GM23338 (cell line): ENCODE measurements around the gene LUC7L. TPM values are rescaled to one million over a fixed set of nuclear protein-coding genes. Genes with fewer than 3 reads are reported as not detected.

ENCODE experiments used
- ATAC-seq: fragments of 200-7000 bp; cut with Tn5 transposase; 3 replicates; pipeline ENCODE4 v1.9.1; 2020
- DNase-seq: peaks from one replicate; pipeline ENCODE4 v3.0.0-alpha.2; 2015; ENCODE audit warnings: low spot score
- H2AFZ ChIP-seq: fragments of 200-600 bp; sonication (generic); 2 replicates; pipeline ENCODE4 v1.8.0; 2016; ENCODE audit warnings: antibody characterized with exemption, mild to moderate bottlenecking, moderate library complexity
- H3F3A ChIP-seq: fragments of 200-600 bp; sonication (generic); replicated peaks from 2 replicates; pipeline ENCODE4 v1.8.0; 2017; ENCODE audit warnings: antibody characterized with exemption, mixed run types, low read depth
- H3K27ac ChIP-seq: fragments of 200-600 bp; sonication (generic); 2 replicates; pipeline ENCODE4 v1.6.1; 2016; ENCODE audit warnings: low read depth
- H3K27me3 ChIP-seq: fragments of 200-600 bp; sonication (generic); 2 replicates; pipeline ENCODE4 v1.8.0; 2016; ENCODE audit warnings: mild to moderate bottlenecking, mixed run types, moderate library complexity; ENCODE audit not compliant: insufficient read depth
- H3K36me3 ChIP-seq: fragments of 200-600 bp; sonication (generic); 2 replicates; pipeline ENCODE4 v1.8.0; 2016; ENCODE audit warnings: mild to moderate bottlenecking; ENCODE audit not compliant: insufficient read depth
- H3K4me1 ChIP-seq: fragments of 200-600 bp; sonication (generic); 2 replicates; pipeline ENCODE4 v1.8.0; 2016; ENCODE audit warnings: mild to moderate bottlenecking, moderate library complexity; ENCODE audit not compliant: insufficient read depth
- H3K4me2 ChIP-seq: fragments of 200-600 bp; sonication (generic); 2 replicates; pipeline ENCODE4 v1.7.1; 2017; ENCODE audit warnings: mixed run types
- H3K4me3 ChIP-seq: fragments of 200-600 bp; sonication (generic); 2 replicates; pipeline ENCODE4 v1.6.1; 2016; ENCODE audit warnings: mixed run types
- H3K79me2 ChIP-seq: fragments of 200-600 bp; sonication (generic); replicated peaks from 2 replicates; pipeline ENCODE4 v1.8.0; 2017; ENCODE audit warnings: mild to moderate bottlenecking; ENCODE audit not compliant: insufficient read depth
- H3K9me2 ChIP-seq: fragments of 200-600 bp; sonication (generic); 2 replicates; pipeline ENCODE4 v1.8.0; 2017; ENCODE audit not compliant: insufficient read depth
- H4K20me1 ChIP-seq: fragments of 200-600 bp; sonication (generic); replicated peaks from 2 replicates; pipeline ENCODE4 v1.8.0; 2017; ENCODE audit warnings: mild to moderate bottlenecking; ENCODE audit not compliant: insufficient read depth
- H3K27ac Mint-ChIP-seq: 2 replicates; pipeline ENCODE4 v1.8.0; 2020; ENCODE audit warnings: inconsistent platforms, mild to moderate bottlenecking, moderate library complexity, mixed read lengths
- H3K27me3 Mint-ChIP-seq: 3 replicates; pipeline ENCODE4 v1.8.0; 2022; ENCODE audit warnings: low read depth, mild to moderate bottlenecking, moderate library complexity, mixed read lengths, inconsistent platforms; ENCODE audit not compliant: insufficient read depth, poor library complexity
- H3K36me3 Mint-ChIP-seq: 3 replicates; pipeline ENCODE4 v1.8.0; 2021; ENCODE audit warnings: low read depth, mild to moderate bottlenecking, inconsistent platforms, moderate library complexity, mixed read lengths
- H3K4me1 Mint-ChIP-seq: 3 replicates; pipeline ENCODE4 v1.8.0; 2020; ENCODE audit warnings: mild to moderate bottlenecking, inconsistent platforms, mixed read lengths
- H3K4me3 Mint-ChIP-seq: 3 replicates; pipeline ENCODE4 v1.8.0; 2021; ENCODE audit warnings: moderate library complexity, mild to moderate bottlenecking, inconsistent platforms, mixed read lengths
- H3K9me3 Mint-ChIP-seq: 3 replicates; pipeline ENCODE4 v1.8.0; 2020; ENCODE audit warnings: moderate library complexity, mild to moderate bottlenecking, inconsistent platforms, mixed read lengths
- CREB1 ChIP-seq: fragments of 250-450 bp; sonication (Bioruptor Pico); IDR thresholded peaks from 2 replicates; pipeline ENCODE4 v1.5.0; 2020; ENCODE audit warnings: low read depth, mild to moderate bottlenecking, moderate library complexity
- CTCF ChIP-seq, 2 experiments: fragments of 200-600 bp in 1 of 2; sonication (generic) in 1 of 2; conservative IDR thresholded peaks; 2 replicates each; pipeline versions ENCODE4 v1.5.1 to v1.6.1; 2016 to 2017; ENCODE audit warnings: antibody characterized with exemption in 2 of 2, low read depth in 2 of 2, mild to moderate bottlenecking in 2 of 2, moderate library complexity in 1 of 2
- EZH2 ChIP-seq: fragments of 200-600 bp; sonication (generic); IDR thresholded peaks from one replicate; pipeline ENCODE4 v1.8.0; 2017; ENCODE audit warnings: antibody characterized with exemption, mild to moderate bottlenecking, low read depth; ENCODE audit not compliant: unreplicated experiment
- EZH2phosphoT487 ChIP-seq: fragments of 200-600 bp; sonication (generic); IDR thresholded peaks from one replicate; pipeline ENCODE4 v1.8.1; 2018; ENCODE audit warnings: antibody characterized with exemption; ENCODE audit not compliant: unreplicated experiment
- JUNB ChIP-seq: IDR thresholded peaks from one replicate; pipeline ENCODE4 v1.6.1; 2016; ENCODE audit warnings: antibody characterized with exemption; ENCODE audit not compliant: unreplicated experiment
- NANOG ChIP-seq: IDR thresholded peaks from 2 replicates; pipeline ENCODE4 v1.6.1; 2016; ENCODE audit warnings: antibody characterized with exemption, borderline replicate concordance
- POLR2AphosphoS5 ChIP-seq: IDR thresholded peaks from 2 replicates; pipeline ENCODE4 v1.6.1; 2016; ENCODE audit warnings: antibody characterized with exemption, low read depth
- STAT1 ChIP-seq: IDR thresholded peaks from one replicate; pipeline ENCODE4 v1.6.1; 2016; ENCODE audit warnings: antibody characterized with exemption; ENCODE audit not compliant: unreplicated experiment
- ZNF114 ChIP-seq: fragments of 250-450 bp; sonication (Bioruptor Pico); IDR thresholded peaks from 2 replicates; pipeline ENCODE4 v1.5.0; 2020; ENCODE audit warnings: mild to moderate bottlenecking, moderate library complexity
- ZNF331 ChIP-seq: fragments of 250-450 bp; sonication (Bioruptor Pico); IDR thresholded peaks from 2 replicates; pipeline ENCODE4 v1.5.0; 2020; ENCODE audit warnings: low read depth, mild to moderate bottlenecking, moderate library complexity
- polyA plus RNA-seq: library from polyadenylated mRNA; unstranded; fragments of >200 nt; fragmentation: Nextera tagmentation; extraction: Ambion mirVana; gene quantifications from 2 replicates; pipeline ENCODE4 v1.2.1, GENCODE V29; 2016
- total RNA-seq: library from RNA; depleted of rRNA; stranded (reverse); fragments of >200 nt; shearing (Covaris generic); gene quantifications from 2 replicates; pipeline ENCODE4 v1.2.3, GENCODE V29; 2014
- TF ChIP-seq, protein P1 (sequence below): IDR thresholded peaks from one replicate; pipeline ENCODE4 v1.6.1; 2018; ENCODE audit warnings: antibody characterized with exemption; ENCODE audit not compliant: unreplicated experiment
- TF ChIP-seq, protein P2 (sequence below): fragments of 250-450 bp; sonication (Bioruptor Pico); IDR thresholded peaks from 2 replicates; pipeline ENCODE4 v1.5.0; 2020; ENCODE audit warnings: mild to moderate bottlenecking, moderate library complexity
- TF ChIP-seq, protein P3 (sequence below): IDR thresholded peaks from 2 replicates; pipeline ENCODE4 v1.6.1; 2016; ENCODE audit warnings: antibody characterized with exemption

The LUC7L gene
- total and polyA plus RNA-seq, 2 experiments from 2014 or later, result 114 to 151 TPM

DNA sequence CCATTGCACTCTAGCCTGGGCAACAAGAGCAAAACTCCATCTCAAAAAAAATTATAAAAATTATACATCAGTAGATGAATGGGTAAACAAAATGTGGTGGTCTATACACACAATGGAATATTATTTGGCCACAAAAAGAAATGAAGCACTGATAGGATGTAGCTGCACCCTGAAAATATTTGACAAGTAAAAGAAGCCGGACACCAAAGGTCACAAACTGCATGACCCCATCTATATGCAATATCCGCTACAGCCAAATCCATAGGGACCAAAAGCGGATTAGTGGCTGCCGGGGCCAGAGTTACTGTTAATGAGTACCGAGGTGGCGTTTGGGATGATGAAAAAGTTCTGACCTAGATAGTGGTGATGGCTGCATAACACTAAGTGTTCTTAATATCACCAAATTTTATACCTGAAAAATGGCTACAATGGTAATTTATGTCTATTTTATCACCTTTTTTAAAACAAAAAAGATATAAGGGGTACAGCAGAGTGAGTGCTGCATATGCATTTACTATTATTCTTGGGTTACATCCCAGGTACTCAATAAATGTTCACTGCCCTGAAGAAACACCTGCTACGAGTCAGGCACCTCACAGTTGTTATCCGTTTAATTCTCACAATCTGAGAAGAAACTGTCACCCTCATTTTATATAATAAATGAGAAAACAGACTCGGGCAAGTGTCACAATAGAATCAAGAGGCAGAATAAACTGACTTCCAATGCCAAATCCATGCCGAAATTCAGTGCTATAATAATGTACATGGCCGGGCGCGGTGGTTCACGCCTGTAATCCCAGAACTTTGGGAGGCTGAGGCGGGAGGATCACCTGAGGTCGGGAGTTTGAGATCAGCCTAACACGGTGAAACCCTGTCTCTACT, 49.8 kb downstream of the LUC7L start:
- DNase-seq, result no peak

More for the DNA sequence above, 49.8 kb downstream of the LUC7L start:
- Histone ChIP-seq H3K27ac (no peak overlapping the region), H4K20me1 (peaks cover 8% of the 10 kb centered on the region), H3K4me2 (no peak overlapping the region), H3K36me3 (no peaks in the 10 kb centered on the region), H3F3A (peaks cover 22% of the 10 kb centered on the region; the same call in 1 of the 2 replicates), H3K79me2 (no peaks in the 10 kb centered on the region), H2AFZ (no peak overlapping the region), H3K9me2 (no peaks in the 10 kb centered on the region), H3K4me3 (peak overlapping the region; percentile 53; the same call in 1 of the 2 replicates), H3K27me3 (peaks cover 65% of the 10 kb centered on the region), H3K4me1 (peaks cover 7% of the 10 kb centered on the region; the same call in 1 of the 2 replicates)
- Mint-ChIP-seq H3K4me1 (peaks cover 11% of the 10 kb centered on the region), H3K4me3 (peak overlapping the region; percentile 53; the same call in 2 of the 3 replicates), H3K27me3 (peaks cover 61% of the 10 kb centered on the region), H3K9me3 (no peaks in the 10 kb centered on the region; the same call in 2 of the 3 replicates), H3K27ac (no peak overlapping the region), H3K36me3 (peaks cover 1% of the 10 kb centered on the region; the same call in 1 of the 3 replicates)
- no peak for ATAC-seq
- TF ChIP-seq, protein P1, sequence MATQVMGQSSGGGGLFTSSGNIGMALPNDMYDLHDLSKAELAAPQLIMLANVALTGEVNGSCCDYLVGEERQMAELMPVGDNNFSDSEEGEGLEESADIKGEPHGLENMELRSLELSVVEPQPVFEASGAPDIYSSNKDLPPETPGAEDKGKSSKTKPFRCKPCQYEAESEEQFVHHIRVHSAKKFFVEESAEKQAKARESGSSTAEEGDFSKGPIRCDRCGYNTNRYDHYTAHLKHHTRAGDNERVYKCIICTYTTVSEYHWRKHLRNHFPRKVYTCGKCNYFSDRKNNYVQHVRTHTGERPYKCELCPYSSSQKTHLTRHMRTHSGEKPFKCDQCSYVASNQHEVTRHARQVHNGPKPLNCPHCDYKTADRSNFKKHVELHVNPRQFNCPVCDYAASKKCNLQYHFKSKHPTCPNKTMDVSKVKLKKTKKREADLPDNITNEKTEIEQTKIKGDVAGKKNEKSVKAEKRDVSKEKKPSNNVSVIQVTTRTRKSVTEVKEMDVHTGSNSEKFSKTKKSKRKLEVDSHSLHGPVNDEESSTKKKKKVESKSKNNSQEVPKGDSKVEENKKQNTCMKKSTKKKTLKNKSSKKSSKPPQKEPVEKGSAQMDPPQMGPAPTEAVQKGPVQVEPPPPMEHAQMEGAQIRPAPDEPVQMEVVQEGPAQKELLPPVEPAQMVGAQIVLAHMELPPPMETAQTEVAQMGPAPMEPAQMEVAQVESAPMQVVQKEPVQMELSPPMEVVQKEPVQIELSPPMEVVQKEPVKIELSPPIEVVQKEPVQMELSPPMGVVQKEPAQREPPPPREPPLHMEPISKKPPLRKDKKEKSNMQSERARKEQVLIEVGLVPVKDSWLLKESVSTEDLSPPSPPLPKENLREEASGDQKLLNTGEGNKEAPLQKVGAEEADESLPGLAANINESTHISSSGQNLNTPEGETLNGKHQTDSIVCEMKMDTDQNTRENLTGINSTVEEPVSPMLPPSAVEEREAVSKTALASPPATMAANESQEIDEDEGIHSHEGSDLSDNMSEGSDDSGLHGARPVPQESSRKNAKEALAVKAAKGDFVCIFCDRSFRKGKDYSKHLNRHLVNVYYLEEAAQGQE, result no peak
- TF ChIP-seq ZNF114 (CRISPR knock-in tag) (no peak), POLR2AphosphoS5 (no peak), EZH2 (no peak), CREB1 (CRISPR knock-in tag) (no peak), ZNF331 (CRISPR knock-in tag) (no peak), CTCF (conservative IDR thresholded peaks at IDR 0.05; ENCODE audit: low read depth in 2 of 2) (no peak), EZH2phosphoT487 (no peak), STAT1 (no peak), JUNB (no peak), NANOG (no peak)
- TF ChIP-seq, protein P2, sequence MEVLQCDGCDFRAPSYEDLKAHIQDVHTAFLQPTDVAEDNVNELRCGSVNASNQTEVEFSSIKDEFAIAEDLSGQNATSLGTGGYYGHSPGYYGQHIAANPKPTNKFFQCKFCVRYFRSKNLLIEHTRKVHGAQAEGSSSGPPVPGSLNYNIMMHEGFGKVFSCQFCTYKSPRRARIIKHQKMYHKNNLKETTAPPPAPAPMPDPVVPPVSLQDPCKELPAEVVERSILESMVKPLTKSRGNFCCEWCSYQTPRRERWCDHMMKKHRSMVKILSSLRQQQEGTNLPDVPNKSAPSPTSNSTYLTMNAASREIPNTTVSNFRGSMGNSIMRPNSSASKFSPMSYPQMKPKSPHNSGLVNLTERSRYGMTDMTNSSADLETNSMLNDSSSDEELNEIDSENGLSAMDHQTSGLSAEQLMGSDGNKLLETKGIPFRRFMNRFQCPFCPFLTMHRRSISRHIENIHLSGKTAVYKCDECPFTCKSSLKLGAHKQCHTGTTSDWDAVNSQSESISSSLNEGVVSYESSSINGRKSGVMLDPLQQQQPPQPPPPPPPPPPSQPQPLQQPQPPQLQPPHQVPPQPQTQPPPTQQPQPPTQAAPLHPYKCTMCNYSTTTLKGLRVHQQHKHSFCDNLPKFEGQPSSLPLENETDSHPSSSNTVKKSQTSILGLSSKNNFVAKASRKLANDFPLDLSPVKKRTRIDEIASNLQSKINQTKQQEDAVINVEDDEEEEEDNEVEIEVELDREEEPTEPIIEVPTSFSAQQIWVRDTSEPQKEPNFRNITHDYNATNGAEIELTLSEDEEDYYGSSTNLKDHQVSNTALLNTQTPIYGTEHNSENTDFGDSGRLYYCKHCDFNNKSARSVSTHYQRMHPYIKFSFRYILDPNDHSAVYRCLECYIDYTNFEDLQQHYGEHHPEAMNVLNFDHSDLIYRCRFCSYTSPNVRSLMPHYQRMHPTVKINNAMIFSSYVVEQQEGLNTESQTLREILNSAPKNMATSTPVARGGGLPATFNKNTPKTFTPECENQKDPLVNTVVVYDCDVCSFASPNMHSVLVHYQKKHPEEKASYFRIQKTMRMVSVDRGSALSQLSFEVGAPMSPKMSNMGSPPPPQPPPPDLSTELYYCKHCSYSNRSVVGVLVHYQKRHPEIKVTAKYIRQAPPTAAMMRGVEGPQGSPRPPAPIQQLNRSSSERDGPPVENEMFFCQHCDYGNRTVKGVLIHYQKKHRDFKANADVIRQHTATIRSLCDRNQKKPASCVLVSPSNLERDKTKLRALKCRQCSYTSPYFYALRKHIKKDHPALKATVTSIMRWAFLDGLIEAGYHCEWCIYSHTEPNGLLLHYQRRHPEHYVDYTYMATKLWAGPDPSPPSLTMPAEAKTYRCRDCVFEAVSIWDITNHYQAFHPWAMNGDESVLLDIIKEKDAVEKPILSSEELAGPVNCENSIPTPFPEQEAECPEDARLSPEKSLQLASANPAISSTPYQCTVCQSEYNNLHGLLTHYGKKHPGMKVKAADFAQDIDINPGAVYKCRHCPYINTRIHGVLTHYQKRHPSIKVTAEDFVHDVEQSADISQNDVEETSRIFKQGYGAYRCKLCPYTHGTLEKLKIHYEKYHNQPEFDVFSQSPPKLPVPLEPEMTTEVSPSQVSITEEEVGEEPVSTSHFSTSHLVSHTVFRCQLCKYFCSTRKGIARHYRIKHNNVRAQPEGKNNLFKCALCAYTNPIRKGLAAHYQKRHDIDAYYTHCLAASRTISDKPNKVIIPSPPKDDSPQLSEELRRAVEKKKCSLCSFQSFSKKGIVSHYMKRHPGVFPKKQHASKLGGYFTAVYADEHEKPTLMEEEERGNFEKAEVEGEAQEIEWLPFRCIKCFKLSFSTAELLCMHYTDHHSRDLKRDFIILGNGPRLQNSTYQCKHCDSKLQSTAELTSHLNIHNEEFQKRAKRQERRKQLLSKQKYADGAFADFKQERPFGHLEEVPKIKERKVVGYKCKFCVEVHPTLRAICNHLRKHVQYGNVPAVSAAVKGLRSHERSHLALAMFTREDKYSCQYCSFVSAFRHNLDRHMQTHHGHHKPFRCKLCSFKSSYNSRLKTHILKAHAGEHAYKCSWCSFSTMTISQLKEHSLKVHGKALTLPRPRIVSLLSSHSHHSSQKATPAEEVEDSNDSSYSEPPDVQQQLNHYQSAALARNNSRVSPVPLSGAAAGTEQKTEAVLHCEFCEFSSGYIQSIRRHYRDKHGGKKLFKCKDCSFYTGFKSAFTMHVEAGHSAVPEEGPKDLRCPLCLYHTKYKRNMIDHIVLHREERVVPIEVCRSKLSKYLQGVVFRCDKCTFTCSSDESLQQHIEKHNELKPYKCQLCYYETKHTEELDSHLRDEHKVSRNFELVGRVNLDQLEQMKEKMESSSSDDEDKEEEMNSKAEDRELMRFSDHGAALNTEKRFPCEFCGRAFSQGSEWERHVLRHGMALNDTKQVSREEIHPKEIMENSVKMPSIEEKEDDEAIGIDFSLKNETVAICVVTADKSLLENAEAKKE (CRISPR knock-in tag), result no peak
- TF ChIP-seq, protein P3, sequence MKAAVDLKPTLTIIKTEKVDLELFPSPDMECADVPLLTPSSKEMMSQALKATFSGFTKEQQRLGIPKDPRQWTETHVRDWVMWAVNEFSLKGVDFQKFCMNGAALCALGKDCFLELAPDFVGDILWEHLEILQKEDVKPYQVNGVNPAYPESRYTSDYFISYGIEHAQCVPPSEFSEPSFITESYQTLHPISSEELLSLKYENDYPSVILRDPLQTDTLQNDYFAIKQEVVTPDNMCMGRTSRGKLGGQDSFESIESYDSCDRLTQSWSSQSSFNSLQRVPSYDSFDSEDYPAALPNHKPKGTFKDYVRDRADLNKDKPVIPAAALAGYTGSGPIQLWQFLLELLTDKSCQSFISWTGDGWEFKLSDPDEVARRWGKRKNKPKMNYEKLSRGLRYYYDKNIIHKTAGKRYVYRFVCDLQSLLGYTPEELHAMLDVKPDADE, result no peak
